ENCODE measurements around the gene TRPC1.
A peak's percentile ranks its signal among the peaks of the same experiment; 100 is the strongest.

The TRPC1 gene

DNA sequence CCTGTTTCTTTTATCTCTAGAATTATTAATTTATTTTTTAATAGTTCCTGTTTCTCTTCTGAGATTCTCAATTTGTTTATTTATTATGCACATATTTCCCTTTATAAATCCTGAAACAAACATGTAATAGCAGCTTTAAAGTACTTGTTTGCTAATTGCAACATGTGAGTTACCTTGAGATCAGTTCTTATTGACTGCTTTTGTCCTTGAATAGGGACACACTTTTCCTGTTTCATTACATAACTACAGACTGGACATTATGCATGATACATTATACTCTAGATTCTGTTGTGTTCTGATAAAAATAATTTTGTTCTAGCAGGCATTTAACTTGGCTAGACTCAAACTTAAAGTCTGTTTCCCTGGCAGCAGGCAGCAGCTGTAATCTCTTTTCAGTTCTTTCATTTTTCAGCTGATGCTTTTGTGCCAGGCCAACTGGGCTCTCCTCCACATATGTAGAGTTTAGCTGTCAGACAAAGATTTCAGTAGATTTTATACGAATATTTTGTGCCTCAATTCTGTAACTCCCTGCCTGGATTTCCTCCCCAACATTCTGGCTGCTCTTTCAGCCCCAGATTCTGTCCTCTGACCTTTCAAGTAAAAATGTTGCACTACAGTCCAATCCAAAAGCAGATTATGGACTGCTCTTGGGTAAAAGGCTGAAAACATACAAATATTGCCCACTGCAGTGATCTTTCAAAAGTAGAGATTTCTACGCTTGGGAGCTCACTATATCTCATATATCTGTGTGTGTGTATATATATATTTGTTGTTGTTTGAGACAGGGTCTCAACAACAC lies 123.1 kb downstream of the TRPC1 start:
- no peak for DNase-seq

- DNase-seq: no peak
These were observed 125.3 kb downstream of the TRPC1 start for GRCh38 chr3:142849148-142849547.

DNA sequence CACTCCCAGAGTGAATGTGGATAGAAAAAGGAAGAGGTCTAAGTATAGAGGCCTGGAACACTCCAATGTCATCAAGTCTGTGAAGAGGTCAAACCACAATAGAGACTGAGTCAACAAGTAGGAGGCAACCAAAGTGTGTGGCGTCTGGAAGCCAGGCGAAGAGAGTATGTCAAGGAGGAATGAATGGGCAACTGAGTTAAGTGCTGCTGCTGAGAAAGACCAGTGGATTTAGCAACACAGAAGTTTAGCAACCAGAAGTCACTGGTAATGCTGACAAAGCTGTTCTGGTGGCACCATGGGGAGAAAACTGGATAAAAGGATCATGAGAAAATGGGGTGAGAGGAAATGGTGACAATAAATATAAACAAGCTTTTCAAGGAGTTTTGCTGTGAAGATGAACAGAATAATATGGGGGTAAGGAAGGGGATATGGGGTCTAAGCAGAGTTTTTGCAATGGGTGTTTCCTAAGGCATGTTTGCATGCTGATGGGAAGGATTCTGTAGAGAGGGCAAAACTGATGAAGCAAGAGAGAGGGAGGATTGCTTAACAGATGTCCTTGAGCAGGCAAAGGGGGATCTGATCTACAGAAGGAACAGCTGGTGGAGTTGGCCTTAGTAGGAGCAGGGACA lies 126.7 kb downstream of the TRPC1 start:
- DNase-seq: peak; percentile 45

GRCh38 chr3:142852009-142852408 lies 128.2 kb downstream of the TRPC1 start:
- DNase-seq: peak; percentile 59

GRCh38 chr3:142853270-142854168 lies 129.7 kb downstream of the TRPC1 start:
- DNase-seq: no peak

GRCh38 chr3:142857056-142857455 lies 133.2 kb downstream of the TRPC1 start:
- DNase-seq: no peak

Data from activated CD4-positive, alpha-beta T cell treated with anti-CD3 and anti-CD28 coated beads, Interleukin-2, amount 50 U/mL, for 16 hours (primary cell).